GM18498 (cell line): Measurements from ENCODE around the gene CERK.

Experiments
- ATAC-seq: cut with Tn5 transposase; IDR thresholded peaks from one replicate; pipeline ENCODE4 v1.9.1; 2021; ENCODE audit warnings: mild to moderate bottlenecking, moderate library complexity; ENCODE audit not compliant: unreplicated experiment

Gene CERK

DNA sequence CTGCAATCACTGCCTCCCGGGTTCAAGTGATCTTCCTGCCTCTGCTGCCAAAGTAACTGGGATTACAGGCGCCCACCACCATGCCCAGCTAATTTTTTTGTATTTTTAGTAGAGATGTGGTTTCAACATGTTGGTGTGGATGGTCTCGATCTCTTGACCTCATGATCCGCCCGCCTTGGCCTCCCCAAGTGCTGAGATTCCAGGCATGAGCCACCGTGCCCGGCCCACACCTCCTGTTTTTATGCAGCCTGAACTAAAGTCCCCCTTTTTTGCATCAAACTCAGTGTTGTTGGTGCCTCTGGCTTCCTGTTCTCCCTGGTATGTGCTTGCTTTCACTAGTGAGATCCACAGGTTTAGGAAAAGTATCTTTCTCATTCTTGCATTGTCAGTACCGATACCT, 28.6 kb upstream of the CERK start:
- ATAC-seq, result no peak

DNA sequence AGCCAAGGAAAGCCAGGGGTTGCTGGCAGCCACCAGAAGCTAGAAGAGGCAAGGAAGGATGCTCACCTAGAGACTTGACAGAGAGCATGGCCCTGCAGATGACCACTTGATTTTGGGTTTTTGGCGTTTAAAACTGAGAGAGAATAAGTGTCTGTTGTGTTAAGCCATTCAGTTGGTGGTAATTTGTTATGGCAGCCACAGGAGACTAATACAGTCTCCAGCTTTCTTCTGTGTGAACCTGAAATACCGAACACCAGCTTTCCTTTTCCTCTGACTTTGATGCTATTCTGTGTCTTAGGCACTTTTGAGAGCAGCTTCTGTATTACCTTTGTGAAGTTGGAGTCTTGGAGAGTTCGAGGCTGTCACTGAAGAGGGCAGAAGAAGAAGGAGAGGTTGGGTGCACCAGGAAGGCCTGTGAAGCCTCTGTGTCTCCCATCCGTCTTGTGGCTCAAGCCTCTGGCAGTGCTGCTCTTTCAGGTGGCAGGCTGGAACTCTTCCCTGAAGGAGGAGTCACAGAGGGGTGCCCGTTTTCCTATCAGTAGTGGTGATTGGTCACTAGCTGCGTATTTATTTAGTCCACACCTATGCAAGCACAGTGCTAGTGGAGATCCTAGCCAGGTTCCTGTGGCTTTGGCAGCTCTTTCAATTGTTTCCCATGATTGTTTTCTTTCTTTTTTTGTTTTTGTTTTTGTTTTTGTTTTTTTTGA, 26.9 kb upstream of the CERK start:
- no peak for ATAC-seq

- no peak for ATAC-seq
These were observed 26.2 kb upstream of the CERK start for GRCh38 chr22:46764140-46764680.

DNA sequence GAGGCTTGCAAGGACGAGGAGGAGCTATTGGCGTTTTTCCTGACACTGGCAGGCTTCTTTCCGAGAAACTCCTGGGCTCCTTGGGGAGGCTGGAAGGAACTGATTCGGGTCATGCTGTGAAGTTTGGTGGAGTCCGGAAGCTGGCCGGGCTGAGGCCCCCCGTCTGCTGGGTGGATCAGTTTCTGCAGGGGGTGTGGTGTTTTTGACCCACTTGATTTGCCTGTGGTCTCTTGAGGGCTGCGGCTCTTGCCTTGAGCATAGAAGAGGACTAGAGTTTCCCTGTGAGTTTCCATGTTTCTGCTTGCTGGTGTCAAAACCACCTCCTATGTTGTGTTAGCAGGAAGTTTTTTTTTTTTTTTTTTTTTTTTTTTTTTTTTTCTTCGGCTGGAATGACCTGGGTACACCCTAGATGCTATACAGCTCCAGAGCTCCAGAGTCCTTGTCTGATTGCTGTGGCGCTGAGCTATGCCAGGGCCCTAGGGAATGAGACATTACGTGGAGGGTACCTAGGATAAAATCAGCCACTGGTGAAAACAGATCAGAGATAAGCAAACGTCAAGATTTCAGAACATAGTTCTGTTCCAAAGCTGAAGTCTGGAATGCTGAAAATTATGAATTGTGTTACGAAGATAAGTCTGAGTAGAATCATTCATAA, 25.1 kb upstream of the CERK start:
- ATAC-seq, result peak; percentile 54

GRCh38 chr22:46762238-46763050, 24.4 kb upstream of the CERK start, which contains the start of gene TBC1D22A:
Gene TBC1D22A (plus strand): TSS chr22:46762650. CDS start chr22:46762787, 137 bp downstream.
- ATAC-seq, result peak; percentile 74

- no peak for ATAC-seq
These were observed 23.6 kb upstream of the CERK start for GRCh38 chr22:46761539-46762237.

- ATAC-seq, result no peak
These were observed 23.0 kb upstream of the CERK start for GRCh38 chr22:46761017-46761416.

DNA sequence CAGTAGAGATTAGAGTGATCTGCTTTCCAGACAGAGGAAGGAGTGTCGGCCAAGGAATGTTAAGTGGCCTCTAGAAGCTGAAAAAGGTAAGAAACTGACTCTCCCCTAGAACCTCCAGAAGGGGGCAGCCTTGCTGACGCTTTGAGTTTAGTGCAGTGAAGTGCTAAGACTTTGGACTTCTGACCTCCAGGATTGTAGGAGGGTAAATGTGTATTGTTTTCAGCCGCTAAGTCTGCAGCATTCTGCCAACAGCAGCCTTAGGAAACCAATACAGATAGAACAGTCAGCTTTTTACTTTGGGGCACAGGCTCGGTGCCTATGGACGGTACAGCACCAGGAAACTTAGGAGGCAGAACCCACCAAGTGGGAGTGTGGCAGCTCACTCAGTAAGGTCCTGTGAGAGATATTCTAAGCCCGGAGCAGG, 20.8 kb upstream of the CERK start:
- no peak for ATAC-seq

DNA sequence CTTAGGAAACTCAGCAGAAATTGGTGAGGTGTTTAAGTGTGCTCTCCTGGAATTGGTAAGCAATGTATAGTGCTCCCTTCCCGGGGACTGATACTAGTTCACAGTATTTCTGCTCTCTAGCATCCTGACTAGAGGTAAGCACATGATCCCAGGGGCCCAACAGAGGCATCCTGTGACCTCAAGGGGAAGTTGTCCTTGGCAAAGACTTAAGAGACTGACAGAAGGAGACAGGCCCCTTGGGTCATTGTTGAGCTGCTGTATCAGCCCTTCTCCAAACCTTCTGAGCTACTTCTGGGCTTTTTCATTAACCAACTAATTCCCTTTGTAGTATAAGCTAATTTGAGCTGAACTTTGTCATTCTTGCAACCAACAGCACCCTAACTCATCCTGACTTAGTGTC, 20.1 kb upstream of the CERK start:
- ATAC-seq, result no peak

- ATAC-seq, result no peak
These were observed 19.1 kb upstream of the CERK start for GRCh38 chr22:46757104-46757503.

DNA sequence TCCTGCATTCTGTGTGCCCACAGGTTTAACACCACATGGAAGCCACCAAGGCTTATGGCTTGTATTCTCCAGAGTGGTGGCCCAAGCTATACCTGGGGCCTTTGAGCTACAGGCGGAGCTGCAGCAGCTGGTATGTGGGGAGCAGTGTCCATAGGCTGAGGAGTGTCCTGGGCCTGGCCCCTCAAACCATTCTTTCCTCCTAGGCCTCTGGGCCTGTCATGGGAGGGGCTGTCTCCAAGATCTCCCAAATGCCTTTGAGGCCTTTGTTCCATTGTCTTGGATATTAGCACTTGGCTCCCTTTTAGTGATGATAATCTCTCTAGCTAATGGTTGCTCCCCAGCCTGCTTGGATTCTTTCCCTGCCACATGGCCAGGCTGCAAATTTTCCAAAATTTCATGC, 18.0 kb upstream of the CERK start:
- ATAC-seq, result no peak

GRCh38 chr22:46755525-46755924, 17.5 kb upstream of the CERK start:
- ATAC-seq, result no peak

DNA sequence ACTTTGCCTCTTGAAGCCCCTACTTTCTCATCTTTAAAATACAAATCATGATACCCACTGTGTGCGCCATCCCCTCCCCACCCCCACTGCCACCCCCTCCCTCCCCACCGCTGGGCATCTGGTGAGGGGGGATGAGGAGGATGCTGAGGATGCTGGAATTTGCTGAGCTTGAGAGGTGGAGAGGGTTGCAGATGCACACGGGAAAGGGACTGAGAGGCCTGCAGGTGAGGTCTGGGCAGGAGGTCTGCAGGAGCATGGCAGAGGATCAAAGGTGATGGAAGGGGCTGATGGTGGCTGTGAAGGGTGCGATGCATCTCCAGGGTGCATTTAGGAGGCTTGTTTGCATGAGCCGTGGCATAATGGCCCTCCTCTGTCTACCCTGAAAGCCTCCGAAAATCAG, 16.8 kb upstream of the CERK start:
- ATAC-seq, result no peak

- ATAC-seq, result no peak
These were observed 16.2 kb upstream of the CERK start for GRCh38 chr22:46754110-46754799.

- no peak for ATAC-seq
These were observed 15.7 kb upstream of the CERK start for GRCh38 chr22:46753761-46754109.

DNA sequence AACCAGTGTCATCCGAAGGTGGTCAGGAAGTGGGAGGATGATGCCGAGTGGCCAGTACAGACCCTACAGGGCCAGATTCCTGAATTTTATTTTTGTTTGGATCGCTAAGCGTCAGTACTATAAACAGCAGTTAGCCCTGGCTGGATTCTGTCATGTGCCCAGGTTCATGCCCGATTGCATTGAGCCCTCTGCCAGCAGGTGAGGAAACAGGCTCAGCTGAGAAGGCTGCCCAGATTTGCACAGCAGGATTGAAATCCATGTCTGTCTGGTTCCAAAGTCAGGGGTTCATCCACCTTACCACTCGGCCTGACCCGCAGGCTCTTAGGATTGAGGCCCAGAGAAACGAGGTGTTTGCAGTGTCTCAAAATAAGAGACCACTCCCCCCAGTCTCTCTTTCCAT, 15.3 kb upstream of the CERK start:
- ATAC-seq, result no peak

GRCh38 chr22:46752988-46753310, 14.9 kb upstream of the CERK start:
- ATAC-seq, result no peak

DNA sequence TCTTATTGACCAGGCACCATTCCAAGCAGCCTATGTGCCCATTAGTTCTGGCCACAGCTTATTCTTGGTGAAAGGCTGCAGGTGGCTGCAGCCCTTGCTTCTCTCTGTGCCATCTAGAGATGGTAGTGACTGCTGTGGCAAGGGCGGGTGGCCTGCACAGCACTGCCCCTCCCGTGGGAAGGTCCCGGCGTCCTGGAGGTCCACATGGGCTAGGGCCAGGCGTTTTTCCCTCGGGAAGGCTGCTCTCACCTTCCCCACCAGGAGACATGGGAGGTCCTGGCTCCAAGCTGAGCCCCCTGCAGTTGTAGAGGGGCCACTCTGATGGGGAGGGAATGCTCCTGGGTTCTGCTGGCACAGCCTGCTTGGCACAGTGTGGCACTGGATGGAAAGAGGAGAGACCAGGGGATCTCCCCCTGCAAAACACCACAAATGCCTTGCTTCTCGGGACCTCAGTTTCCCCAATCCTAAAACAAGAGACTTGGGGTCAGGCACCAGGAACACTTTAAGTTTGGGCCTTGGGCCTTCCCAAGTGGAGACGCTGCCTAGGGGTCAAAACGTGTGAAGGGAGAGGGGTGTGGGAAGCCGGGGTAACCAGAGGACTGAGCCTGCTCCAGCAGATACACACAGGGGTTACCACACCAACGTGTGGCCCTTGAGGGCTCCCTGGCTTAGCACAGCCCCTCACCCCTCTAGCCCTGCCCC, 14.4 kb upstream of the CERK start:
- ATAC-seq, result no peak

- no peak for ATAC-seq
These were observed 12.9 kb upstream of the CERK start for GRCh38 chr22:46750863-46751443.

GRCh38 chr22:46750530-46750800, 12.4 kb upstream of the CERK start:
- ATAC-seq, result no peak
